Right lobe of liver (tissue), 6 donors: ENCODE data around the gene CITED4. TPM values are rescaled to one million over a fixed set of nuclear protein-coding genes. Genes with fewer than 3 reads are reported as not detected.

Experiments
- ATAC-seq, 4 donors: fragments of 200-7000 bp; cut with Tn5 transposase; one replicate each; pipeline ENCODE4 v1.9.1; 2020; ENCODE audit warnings: mild to moderate bottlenecking in 4 of 4, moderate library complexity in 4 of 4
- DNase-seq, 3 donors: peaks; one replicate each; pipeline ENCODE4 v3.0.0-alpha.2; 2020
- H3K27ac ChIP-seq, 3 donors: fragments of 200-600 bp; one replicate each; pipeline ENCODE4 v1.8.0; 2022
- H3K27me3 ChIP-seq, 2 donors: fragments of 200-600 bp; one replicate each; pipeline ENCODE4 v1.8.0; 2022
- H3K36me3 ChIP-seq, 4 donors: fragments of 200-600 bp; sonication (generic) in 1 of 4; one replicate each; pipeline versions ENCODE4 v1.5.1 to v1.8.0; 2017 to 2022; ENCODE audit warnings: control low read depth in 1 of 4
- H3K4me1 ChIP-seq, 4 donors: fragments of 200-600 bp; sonication (generic) in 1 of 4; one replicate each; pipeline versions ENCODE4 v1.5.1 to v1.8.0; 2017 to 2022; ENCODE audit warnings: control low read depth in 1 of 4
- H3K4me3 ChIP-seq, 3 donors: fragments of 200-600 bp; one replicate each; pipeline ENCODE4 v1.8.0; 2022
- H3K9me3 ChIP-seq, 4 donors: fragments of 200-600 bp; sonication (generic) in 1 of 4; one replicate each; pipeline versions ENCODE4 v1.5.1 to v1.8.0; 2017 to 2022; ENCODE audit warnings: control low read depth in 1 of 4
- CTCF ChIP-seq, 4 donors: fragments of 200-600 bp in 3 of 4; fragments of 450-650 bp in 1 of 4; IDR thresholded peaks; one replicate each; pipeline versions ENCODE4 v1.5.1 to v1.8.0; 2016 to 2022; ENCODE audit warnings: antibody characterized with exemption in 4 of 4, mild to moderate bottlenecking in 2 of 4
- POLR2A ChIP-seq: fragments of 450-650 bp; IDR thresholded peaks from one replicate; pipeline ENCODE4 v1.6.1; 2017; ENCODE audit warnings: antibody characterized with exemption, mild to moderate bottlenecking
- WGBS: methylation state at CpG from one replicate; pipeline ENCODE4 v1.1.6; 2018; ENCODE audit warnings: low coverage, low lambda C conversion rate; ENCODE audit not compliant: insufficient coverage; ENCODE audit errors: missing lambda C conversion rate; 5-methylcytosine and 5-hydroxymethylcytosine counted together
- intact Hi-C, 2 donors: fragments of 100-400 bp; cut with DNase I; formaldehyde crosslinking; loops; one replicate each; pipeline versions ENCODE4 v1.11.2 to v1.14.1; 2022
- total RNA-seq, 6 experiments: library from RNA; depleted of rRNA in 2 of 6; stranded (reverse); fragments of >200 nt in 2 of 6; fragmentation: NEBNext Ultra II Directional in 3 of 6; extraction: Animal tissue kit (Norgen Biotek cat#: 25700) in 3 of 6; gene quantifications; one replicate each; pipeline versions ENCODE4 v1.1.0 to v1.2.4, GENCODE V29; 2016 to 2023
- donor health status: DM: no; HTN: yes; CAD: no.
- donor health status: DM: no; HTN: no; CAD: no.
- donor health status: DM: no; HTN: no; CAD: no.
- donor health status: DM: no; HTN: yes; CAD: no.
- donor health status: DM: no; HTN: yes; CAD: no.

Gene CITED4
- total RNA-seq, 6 experiments from 2014 or later = 19.0 to 116 (median 25.8) TPM

GRCh38 chr1:40829631-40830245 is 32.4 kb downstream of the CITED4 start:
- Histone ChIP-seq H3K27me3 (no peaks in the 10 kb centered on the region), H3K4me1 (no peaks in the 10 kb centered on the region), H3K27ac (no peak overlapping the region), H3K9me3 (no peaks in the 10 kb centered on the region), H3K36me3 (no peaks in the 10 kb centered on the region), H3K4me3 (no peak overlapping the region)
- ATAC-seq (no peak), DNase-seq (no peak)
- intact Hi-C loops = no loop called here
- WGBS = 53% methylated on average over 2 of the region's 14 CpGs
- TF ChIP-seq CTCF (IDR thresholded peaks at IDR 0.05) (no peak), POLR2A (no peak)

GRCh38 chr1:40825996-40826395 is 36.2 kb downstream of the CITED4 start:
- H3K4me3 ChIP-seq = no peak overlapping the region
- no peak for TF ChIP-seq CTCF (IDR thresholded peaks at IDR 0.05)
- TF ChIP-seq POLR2A = no peak
- no CpG with 5 or more reads among the region's 5 CpGs for WGBS
- no peak for ATAC-seq
- DNase-seq = no peak
- H3K4me1 ChIP-seq = no peaks in the 10 kb centered on the region
- no peaks in the 10 kb centered on the region for H3K27me3 ChIP-seq
- H3K27ac ChIP-seq = no peak overlapping the region
- no peaks in the 10 kb centered on the region for H3K9me3 ChIP-seq
- intact Hi-C loops = no loop called here
- no peaks in the 10 kb centered on the region for H3K36me3 ChIP-seq

DNA sequence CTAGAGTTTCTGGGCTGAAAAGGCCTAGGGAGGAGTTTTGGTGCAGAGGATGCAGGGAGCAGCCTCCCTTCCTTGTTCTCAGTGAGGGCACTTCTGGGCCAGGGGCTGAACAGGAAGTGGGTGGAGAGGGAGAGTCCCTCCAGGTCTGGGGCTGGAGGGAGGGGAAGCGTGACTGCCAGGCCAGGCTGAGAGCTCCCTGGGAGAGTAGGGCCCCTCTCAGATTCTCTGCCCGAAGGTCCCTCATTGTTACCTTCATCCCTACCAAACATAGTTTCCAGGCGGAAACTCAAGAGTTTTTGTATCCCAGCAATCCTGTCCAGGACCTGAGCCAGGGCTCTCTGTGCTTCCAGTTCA is 36.8 kb downstream of the CITED4 start:
- TF ChIP-seq POLR2A = no peak
- no peak for TF ChIP-seq CTCF (IDR thresholded peaks at IDR 0.05)
- Histone ChIP-seq H3K27me3 (no peaks in the 10 kb centered on the region), H3K4me3 (no peak overlapping the region), H3K4me1 (peaks cover 0 to 3% (median under 1%) of the 10 kb centered on the region in 4 donors), H3K27ac (no peak overlapping the region), H3K36me3 (no peaks in the 10 kb centered on the region), H3K9me3 (no peaks in the 10 kb centered on the region)
- no CpG with 5 or more reads among the region's 3 CpGs for WGBS
- ATAC-seq (no peak), DNase-seq (no peak)
- intact Hi-C loops = no loop called here

GRCh38 chr1:40824591-40825434 is 37.4 kb downstream of the CITED4 start:
- Histone ChIP-seq H3K4me3 (no peak overlapping the region), H3K27ac (no peak overlapping the region), H3K9me3 (no peaks in the 10 kb centered on the region), H3K27me3 (no peaks in the 10 kb centered on the region), H3K36me3 (no peaks in the 10 kb centered on the region), H3K4me1 (peaks cover 0 to 8% (median 3%) of the 10 kb centered on the region in 4 donors)
- TF ChIP-seq CTCF (IDR thresholded peaks at IDR 0.05) (no peak), POLR2A (no peak)
- intact Hi-C loops = no loop called here
- DNase-seq (no peak), ATAC-seq (no peak)
- 69% methylated on average over 15 of the region's 18 CpGs for WGBS
